DOHH2 (cell line): ENCODE data around the gene CAPN1.

ENCODE experiments used
- H3F3A ChIP-seq: fragments of 200-600 bp; sonication (generic), shearing (Covaris generic); 2 replicates; pipeline ENCODE4 v1.6.0; 2016; ENCODE audit warnings: antibody characterized with exemption, mild to moderate bottlenecking; ENCODE audit not compliant: control insufficient read depth, insufficient read depth
- H3K27ac ChIP-seq: fragments of 200-600 bp; sonication (generic); 2 replicates; pipeline ENCODE4 v1.5.1; 2014; ENCODE audit warnings: low read depth, mild to moderate bottlenecking, low read length, moderate library complexity
- H3K27me3 ChIP-seq: fragments of 200-600 bp; sonication (generic); 2 replicates; pipeline ENCODE4 v1.6.1; 2014; ENCODE audit warnings: mild to moderate bottlenecking, low read length, mixed read lengths; ENCODE audit not compliant: control insufficient read depth
- H3K36me3 ChIP-seq: fragments of 200-600 bp; sonication (generic); 2 replicates; pipeline ENCODE4 v1.6.1; 2014; ENCODE audit warnings: mild to moderate bottlenecking, low read length, moderate library complexity, mixed read lengths; ENCODE audit not compliant: control insufficient read depth
- H3K4me1 ChIP-seq: fragments of 200-600 bp; sonication (generic); 2 replicates; pipeline ENCODE4 v1.6.1; 2014; ENCODE audit warnings: mild to moderate bottlenecking, low read length, mixed read lengths; ENCODE audit not compliant: control insufficient read depth
- H3K4me2 ChIP-seq: fragments of 200-600 bp; sonication (generic); 2 replicates; pipeline ENCODE4 v1.6.0; 2014; ENCODE audit warnings: mild to moderate bottlenecking, low read length, moderate library complexity
- H3K4me3 ChIP-seq: fragments of 200-600 bp; sonication (generic); 2 replicates; pipeline ENCODE4 v1.5.1; 2014; ENCODE audit warnings: mild to moderate bottlenecking, low read length, mixed read lengths
- H3K79me2 ChIP-seq: fragments of 200-600 bp; sonication (generic); 2 replicates; pipeline ENCODE4 v1.6.1; 2014; ENCODE audit warnings: mild to moderate bottlenecking, low read length, mixed read lengths; ENCODE audit not compliant: control insufficient read depth
- H3K9me2 ChIP-seq: fragments of 200-600 bp; sonication (generic); replicated peaks from 2 replicates; pipeline ENCODE4 v1.6.1; 2014; ENCODE audit warnings: mild to moderate bottlenecking, low read length, mixed read lengths; ENCODE audit not compliant: control insufficient read depth
- H3K9me3 ChIP-seq: fragments of 200-600 bp; sonication (generic); 2 replicates; pipeline ENCODE4 v1.6.1; 2014; ENCODE audit warnings: antibody characterized with exemption, low read length, mixed read lengths; ENCODE audit not compliant: control insufficient read depth, insufficient read depth
- H4K20me1 ChIP-seq: fragments of 200-600 bp; sonication (generic); 2 replicates; pipeline ENCODE4 v1.6.0; 2014; ENCODE audit warnings: low read depth, mild to moderate bottlenecking, antibody characterized with exemption, low read length, moderate library complexity; ENCODE audit not compliant: control insufficient read depth, insufficient read depth
- EZH2phosphoT487 ChIP-seq: fragments of 200-600 bp; sonication (generic); IDR thresholded peaks from 2 replicates; pipeline ENCODE4 v1.6.1; 2017; ENCODE audit warnings: borderline replicate concordance, mild to moderate bottlenecking, antibody characterized with exemption, low read length, moderate library complexity, mixed read lengths
- TF ChIP-seq, protein P1 (sequence below): fragments of 200-600 bp; sonication (generic); IDR thresholded peaks from one replicate; pipeline ENCODE4 v1.5.1; 2014; ENCODE audit warnings: antibody characterized with exemption, mild to moderate bottlenecking, low read depth, low read length; ENCODE audit not compliant: poor library complexity, severe bottlenecking

The CAPN1 gene

DNA sequence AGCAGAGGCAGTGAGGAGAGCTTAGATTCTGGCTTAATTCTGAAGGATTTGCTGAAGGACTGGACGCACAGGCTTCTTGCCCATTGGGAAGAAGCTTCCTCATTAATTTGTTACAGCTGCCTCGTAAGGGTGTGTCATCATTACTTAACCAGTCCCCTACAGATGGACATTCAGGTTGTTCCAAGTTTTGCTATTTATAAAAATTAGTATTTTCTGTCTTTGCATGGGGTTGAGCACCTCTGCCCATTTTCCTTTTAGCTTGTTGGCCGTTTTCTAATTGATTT, 38.1 kb downstream of the CAPN1 start:
- Histone ChIP-seq H3K27ac (no peak overlapping the region), H3K4me1 (peaks cover 4% of the 10 kb centered on the region), H3K36me3 (no peaks in the 10 kb centered on the region), H3K9me3 (no peaks in the 10 kb centered on the region), H3F3A (no peaks in the 10 kb centered on the region), H3K9me2 (no peaks in the 10 kb centered on the region), H3K4me3 (no peak overlapping the region), H4K20me1 (no peaks in the 10 kb centered on the region), H3K79me2 (no peaks in the 10 kb centered on the region), H3K4me2 (no peak overlapping the region), H3K27me3 (no peaks in the 10 kb centered on the region)
- no peak for TF ChIP-seq EZH2phosphoT487
- TF ChIP-seq, protein P1, sequence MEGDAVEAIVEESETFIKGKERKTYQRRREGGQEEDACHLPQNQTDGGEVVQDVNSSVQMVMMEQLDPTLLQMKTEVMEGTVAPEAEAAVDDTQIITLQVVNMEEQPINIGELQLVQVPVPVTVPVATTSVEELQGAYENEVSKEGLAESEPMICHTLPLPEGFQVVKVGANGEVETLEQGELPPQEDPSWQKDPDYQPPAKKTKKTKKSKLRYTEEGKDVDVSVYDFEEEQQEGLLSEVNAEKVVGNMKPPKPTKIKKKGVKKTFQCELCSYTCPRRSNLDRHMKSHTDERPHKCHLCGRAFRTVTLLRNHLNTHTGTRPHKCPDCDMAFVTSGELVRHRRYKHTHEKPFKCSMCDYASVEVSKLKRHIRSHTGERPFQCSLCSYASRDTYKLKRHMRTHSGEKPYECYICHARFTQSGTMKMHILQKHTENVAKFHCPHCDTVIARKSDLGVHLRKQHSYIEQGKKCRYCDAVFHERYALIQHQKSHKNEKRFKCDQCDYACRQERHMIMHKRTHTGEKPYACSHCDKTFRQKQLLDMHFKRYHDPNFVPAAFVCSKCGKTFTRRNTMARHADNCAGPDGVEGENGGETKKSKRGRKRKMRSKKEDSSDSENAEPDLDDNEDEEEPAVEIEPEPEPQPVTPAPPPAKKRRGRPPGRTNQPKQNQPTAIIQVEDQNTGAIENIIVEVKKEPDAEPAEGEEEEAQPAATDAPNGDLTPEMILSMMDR, result no peak

DNA sequence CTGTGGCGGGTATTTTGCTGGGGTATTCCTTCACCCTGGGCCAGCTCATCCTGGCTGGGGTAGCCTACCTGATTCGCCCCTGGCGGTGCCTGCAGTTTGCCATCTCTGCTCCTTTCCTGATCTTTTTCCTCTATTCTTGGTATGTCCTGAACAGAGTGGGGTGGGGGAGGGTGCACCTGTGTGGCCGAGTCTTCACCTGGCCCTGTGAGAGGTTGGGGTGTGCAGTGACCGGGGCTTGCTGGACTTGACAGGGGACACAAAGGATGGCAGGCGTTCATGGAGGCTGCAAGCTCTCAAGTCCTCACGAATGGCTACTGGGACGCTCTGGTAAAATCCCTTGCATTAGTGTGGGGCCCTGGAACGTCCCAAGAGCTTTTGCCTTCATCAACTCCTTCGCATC, 39.3 kb downstream of the CAPN1 start:
- Histone ChIP-seq H3K4me1 (peaks cover 14% of the 10 kb centered on the region), H3K9me2 (no peaks in the 10 kb centered on the region), H3K4me2 (no peak overlapping the region), H3F3A (no peaks in the 10 kb centered on the region), H3K27me3 (no peaks in the 10 kb centered on the region), H3K36me3 (no peaks in the 10 kb centered on the region), H3K27ac (no peak overlapping the region), H3K4me3 (no peak overlapping the region), H4K20me1 (no peaks in the 10 kb centered on the region), H3K79me2 (no peaks in the 10 kb centered on the region), H3K9me3 (no peaks in the 10 kb centered on the region)
- TF ChIP-seq EZH2phosphoT487, result no peak
- TF ChIP-seq, protein P1, result no peak

DNA sequence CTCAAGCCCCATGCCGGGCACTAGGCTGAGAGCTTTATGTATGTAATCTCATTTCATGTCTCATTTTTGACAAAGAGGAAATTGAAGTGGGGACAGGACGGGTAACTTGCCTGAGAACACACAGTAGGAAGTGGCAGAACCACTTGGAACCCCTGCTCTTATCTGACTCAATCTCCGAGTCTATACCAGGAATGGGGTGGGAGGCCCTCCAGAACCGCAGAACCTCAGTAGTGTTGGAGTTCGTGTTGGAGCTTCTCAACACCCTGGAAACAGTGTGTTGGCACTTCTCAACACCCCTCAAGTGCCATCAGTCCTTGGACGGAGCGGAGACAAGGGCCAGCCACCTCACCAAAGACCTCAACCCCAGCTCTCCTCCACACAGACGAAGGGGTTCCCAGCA, 41.3 kb downstream of the CAPN1 start:
- H3K4me1 ChIP-seq, result peaks cover 18% of the 10 kb centered on the region
- H3K4me3 ChIP-seq, result no peak overlapping the region
- H3K79me2 ChIP-seq, result no peaks in the 10 kb centered on the region
- no peaks in the 10 kb centered on the region for H3K9me2 ChIP-seq
- TF ChIP-seq, protein P1, result no peak
- TF ChIP-seq EZH2phosphoT487, result no peak
- no peak overlapping the region for H3K4me2 ChIP-seq
- H4K20me1 ChIP-seq, result no peaks in the 10 kb centered on the region
- 0 out of 2 replicates have a peak, but pooled peaks cover 2% of the 10 kb centered on the region for H3K27me3 ChIP-seq
- no peaks in the 10 kb centered on the region for H3K9me3 ChIP-seq
- no peaks in the 10 kb centered on the region for H3K36me3 ChIP-seq
- H3F3A ChIP-seq, result 0 out of 2 replicates have a peak, but pooled peaks cover 2% of the 10 kb centered on the region
- H3K27ac ChIP-seq, result no peak overlapping the region

DNA sequence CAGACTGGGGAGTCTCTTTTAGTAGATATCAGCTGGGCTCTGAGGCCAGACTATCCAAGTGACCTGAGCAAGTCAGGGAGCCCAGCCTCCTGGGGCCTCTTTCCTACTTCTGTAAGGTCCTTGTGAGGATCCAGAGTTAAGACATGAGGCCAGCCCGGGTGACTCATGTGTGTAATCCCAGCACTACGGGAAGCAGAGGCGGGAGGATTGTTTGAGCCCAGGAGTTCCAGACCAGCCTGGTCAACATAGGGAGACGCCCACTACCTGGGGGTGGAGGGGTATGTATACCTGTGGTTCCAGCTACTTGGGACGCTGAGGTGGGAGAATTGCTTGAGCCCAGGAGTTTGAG, 43.2 kb downstream of the CAPN1 start:
- Histone ChIP-seq H4K20me1 (no peaks in the 10 kb centered on the region), H3K4me2 (peak overlapping the region; percentile 95), H3K27me3 (0 out of 2 replicates have a peak, but pooled peaks cover 2% of the 10 kb centered on the region), H3K9me2 (no peaks in the 10 kb centered on the region), H3K36me3 (no peaks in the 10 kb centered on the region), H3K27ac (no peak overlapping the region), H3K79me2 (no peaks in the 10 kb centered on the region), H3K9me3 (no peaks in the 10 kb centered on the region), H3F3A (0 out of 2 replicates have a peak, but pooled peaks cover 2% of the 10 kb centered on the region), H3K4me3 (peak overlapping the region; percentile 75), H3K4me1 (peaks cover 18% of the 10 kb centered on the region)
- TF ChIP-seq, protein P1, result no peak
- no peak for TF ChIP-seq EZH2phosphoT487
